Measurements from ENCODE around the gene CARD19. TPM values are rescaled to one million over a fixed set of nuclear protein-coding genes. Genes with fewer than 3 reads are reported as not detected.

The CARD19 gene
- total RNA-seq, 1 experiment from 2014 or later: 63.4 TPM

DNA sequence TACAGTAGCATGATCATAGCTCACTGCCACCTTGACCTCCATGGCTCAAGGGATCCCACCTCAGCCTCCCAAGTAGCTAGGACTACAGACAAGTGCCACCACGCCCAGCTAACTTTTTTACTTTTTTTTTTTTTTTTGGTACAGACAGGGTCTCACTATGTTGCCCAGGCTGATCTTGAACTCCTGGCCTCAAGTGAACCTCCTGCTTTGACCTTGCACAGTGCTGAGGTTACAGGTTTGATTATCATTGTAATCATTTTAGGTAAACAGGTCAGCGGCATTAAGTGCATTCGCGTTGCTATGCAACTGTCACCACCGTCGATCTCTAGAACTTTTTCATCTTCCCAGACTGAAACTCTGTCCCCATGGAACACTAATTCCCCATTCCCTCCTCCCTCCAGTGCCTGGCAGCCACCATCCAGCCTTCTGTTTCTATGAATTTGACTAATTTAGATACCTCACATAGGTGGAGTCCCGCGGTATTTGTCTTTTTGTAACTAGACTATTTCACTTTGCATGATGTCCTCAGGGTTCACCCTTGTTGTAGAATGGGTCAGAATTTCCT is 5.8 kb upstream of the CARD19 start:
- no peaks in the 10 kb centered on the region; the same call in 1 of the 2 replicates for H3K9me3 ChIP-seq (ENCODE audit: control insufficient read depth, insufficient read depth, low read depth, low read length)
- no peaks in the 10 kb centered on the region for H3K27me3 ChIP-seq (ENCODE audit: control insufficient read depth, insufficient read depth, low read length)
- ChIA-PET CTCF (no interaction called here), POLR2A (no interaction called here)
- TF ChIP-seq SIN3A (IDR thresholded peaks at IDR 0.05; ENCODE audit: borderline replicate concordance, insufficient read depth, low read depth, low read length) (no peak), POLR2AphosphoS5 (IDR thresholded peaks at IDR 0.05; ENCODE audit: low read depth, low read length) (no peak), TCF7L2 (IDR thresholded peaks at IDR 0.05; ENCODE audit: low read depth, low read length) (no peak)
- TF ChIP-seq, protein P1, sequence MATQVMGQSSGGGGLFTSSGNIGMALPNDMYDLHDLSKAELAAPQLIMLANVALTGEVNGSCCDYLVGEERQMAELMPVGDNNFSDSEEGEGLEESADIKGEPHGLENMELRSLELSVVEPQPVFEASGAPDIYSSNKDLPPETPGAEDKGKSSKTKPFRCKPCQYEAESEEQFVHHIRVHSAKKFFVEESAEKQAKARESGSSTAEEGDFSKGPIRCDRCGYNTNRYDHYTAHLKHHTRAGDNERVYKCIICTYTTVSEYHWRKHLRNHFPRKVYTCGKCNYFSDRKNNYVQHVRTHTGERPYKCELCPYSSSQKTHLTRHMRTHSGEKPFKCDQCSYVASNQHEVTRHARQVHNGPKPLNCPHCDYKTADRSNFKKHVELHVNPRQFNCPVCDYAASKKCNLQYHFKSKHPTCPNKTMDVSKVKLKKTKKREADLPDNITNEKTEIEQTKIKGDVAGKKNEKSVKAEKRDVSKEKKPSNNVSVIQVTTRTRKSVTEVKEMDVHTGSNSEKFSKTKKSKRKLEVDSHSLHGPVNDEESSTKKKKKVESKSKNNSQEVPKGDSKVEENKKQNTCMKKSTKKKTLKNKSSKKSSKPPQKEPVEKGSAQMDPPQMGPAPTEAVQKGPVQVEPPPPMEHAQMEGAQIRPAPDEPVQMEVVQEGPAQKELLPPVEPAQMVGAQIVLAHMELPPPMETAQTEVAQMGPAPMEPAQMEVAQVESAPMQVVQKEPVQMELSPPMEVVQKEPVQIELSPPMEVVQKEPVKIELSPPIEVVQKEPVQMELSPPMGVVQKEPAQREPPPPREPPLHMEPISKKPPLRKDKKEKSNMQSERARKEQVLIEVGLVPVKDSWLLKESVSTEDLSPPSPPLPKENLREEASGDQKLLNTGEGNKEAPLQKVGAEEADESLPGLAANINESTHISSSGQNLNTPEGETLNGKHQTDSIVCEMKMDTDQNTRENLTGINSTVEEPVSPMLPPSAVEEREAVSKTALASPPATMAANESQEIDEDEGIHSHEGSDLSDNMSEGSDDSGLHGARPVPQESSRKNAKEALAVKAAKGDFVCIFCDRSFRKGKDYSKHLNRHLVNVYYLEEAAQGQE (IDR thresholded peaks at IDR 0.05; ENCODE audit: insufficient read depth in 1 of 2, low read depth in 2 of 2, low read length in 1 of 2): no peak
- TF ChIP-seq, protein P2, sequence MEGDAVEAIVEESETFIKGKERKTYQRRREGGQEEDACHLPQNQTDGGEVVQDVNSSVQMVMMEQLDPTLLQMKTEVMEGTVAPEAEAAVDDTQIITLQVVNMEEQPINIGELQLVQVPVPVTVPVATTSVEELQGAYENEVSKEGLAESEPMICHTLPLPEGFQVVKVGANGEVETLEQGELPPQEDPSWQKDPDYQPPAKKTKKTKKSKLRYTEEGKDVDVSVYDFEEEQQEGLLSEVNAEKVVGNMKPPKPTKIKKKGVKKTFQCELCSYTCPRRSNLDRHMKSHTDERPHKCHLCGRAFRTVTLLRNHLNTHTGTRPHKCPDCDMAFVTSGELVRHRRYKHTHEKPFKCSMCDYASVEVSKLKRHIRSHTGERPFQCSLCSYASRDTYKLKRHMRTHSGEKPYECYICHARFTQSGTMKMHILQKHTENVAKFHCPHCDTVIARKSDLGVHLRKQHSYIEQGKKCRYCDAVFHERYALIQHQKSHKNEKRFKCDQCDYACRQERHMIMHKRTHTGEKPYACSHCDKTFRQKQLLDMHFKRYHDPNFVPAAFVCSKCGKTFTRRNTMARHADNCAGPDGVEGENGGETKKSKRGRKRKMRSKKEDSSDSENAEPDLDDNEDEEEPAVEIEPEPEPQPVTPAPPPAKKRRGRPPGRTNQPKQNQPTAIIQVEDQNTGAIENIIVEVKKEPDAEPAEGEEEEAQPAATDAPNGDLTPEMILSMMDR (IDR thresholded peaks at IDR 0.05): no peak
- no TSS peak for BruUV-seq (replicated peaks)
- no peaks in the 10 kb centered on the region for H3K36me3 ChIP-seq (ENCODE audit: control insufficient read depth, insufficient read depth, low read length)
- in situ Hi-C loops (cut with HindIII; ENCODE audit: low pct_unique_long_range_greater_than_20kb, low sequenced_read_pairs): no loop called here
- intact Hi-C loops (cut with micrococcal nuclease; ENCODE audit: unreplicated experiment): loop anchor here (10.0 kb wide), 1 partner anchor 85 kb away; no protein-coding TSS in a partner anchor
- DNase-seq (ENCODE audit: low read depth, low spot score) (no peak), ATAC-seq (no peak)
- peaks cover 7% of the 10 kb centered on the region for H3K4me1 ChIP-seq (ENCODE audit: control insufficient read depth, insufficient read depth, low read length)
- no peak overlapping the region for H3K27ac ChIP-seq (ENCODE audit: low read length)
- no peak overlapping the region for H3K4me3 ChIP-seq (ENCODE audit: low read depth in 2 of 2, low read length in 2 of 2)

DNA sequence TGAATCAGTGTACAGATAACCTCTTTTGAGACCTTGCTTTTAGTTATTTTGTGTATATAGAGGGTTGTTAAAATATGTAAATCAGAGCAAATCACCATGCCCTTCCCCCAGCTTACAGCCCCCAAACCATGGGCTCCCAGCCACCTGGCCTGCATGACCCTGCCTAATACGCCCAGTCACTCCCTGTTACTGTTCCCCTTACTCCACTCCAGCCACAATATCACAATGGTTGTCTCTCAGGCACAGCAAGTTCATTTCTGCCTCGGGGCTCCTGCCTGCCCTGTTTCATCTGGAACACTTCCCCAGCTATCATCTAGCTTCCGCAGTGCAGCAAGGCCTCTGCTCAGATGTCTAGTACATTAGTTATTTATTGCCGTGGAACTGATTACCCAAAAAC is 5.0 kb upstream of the CARD19 start:
- ATAC-seq (no peak), DNase-seq (ENCODE audit: low read depth, low spot score) (no peak)
- in situ Hi-C loops (cut with HindIII; ENCODE audit: low pct_unique_long_range_greater_than_20kb, low sequenced_read_pairs) (no loop called here), intact Hi-C loops (cut with micrococcal nuclease; ENCODE audit: unreplicated experiment) (loop anchor here (10.0 kb wide), 1 partner anchor 86 kb away; no protein-coding TSS in a partner anchor)
- Histone ChIP-seq H3K4me3 (ENCODE audit: low read depth in 2 of 2, low read length in 2 of 2) (no peak overlapping the region), H3K9me3 (ENCODE audit: control insufficient read depth, insufficient read depth, low read depth, low read length) (no peaks in the 10 kb centered on the region; the same call in 1 of the 2 replicates), H3K36me3 (ENCODE audit: control insufficient read depth, insufficient read depth, low read length) (no peaks in the 10 kb centered on the region), H3K4me1 (ENCODE audit: control insufficient read depth, insufficient read depth, low read length) (peaks cover 7% of the 10 kb centered on the region), H3K27ac (ENCODE audit: low read length) (no peak overlapping the region), H3K27me3 (ENCODE audit: control insufficient read depth, insufficient read depth, low read length) (no peaks in the 10 kb centered on the region)
- TF ChIP-seq SIN3A (IDR thresholded peaks at IDR 0.05; ENCODE audit: borderline replicate concordance, insufficient read depth, low read depth, low read length) (no peak), POLR2AphosphoS5 (IDR thresholded peaks at IDR 0.05; ENCODE audit: low read depth, low read length) (no peak), TCF7L2 (IDR thresholded peaks at IDR 0.05; ENCODE audit: low read depth, low read length) (no peak)
- BruUV-seq (replicated peaks): no TSS peak
- CTCF ChIA-PET: no interaction called here
- POLR2A ChIA-PET: no interaction called here

DNA sequence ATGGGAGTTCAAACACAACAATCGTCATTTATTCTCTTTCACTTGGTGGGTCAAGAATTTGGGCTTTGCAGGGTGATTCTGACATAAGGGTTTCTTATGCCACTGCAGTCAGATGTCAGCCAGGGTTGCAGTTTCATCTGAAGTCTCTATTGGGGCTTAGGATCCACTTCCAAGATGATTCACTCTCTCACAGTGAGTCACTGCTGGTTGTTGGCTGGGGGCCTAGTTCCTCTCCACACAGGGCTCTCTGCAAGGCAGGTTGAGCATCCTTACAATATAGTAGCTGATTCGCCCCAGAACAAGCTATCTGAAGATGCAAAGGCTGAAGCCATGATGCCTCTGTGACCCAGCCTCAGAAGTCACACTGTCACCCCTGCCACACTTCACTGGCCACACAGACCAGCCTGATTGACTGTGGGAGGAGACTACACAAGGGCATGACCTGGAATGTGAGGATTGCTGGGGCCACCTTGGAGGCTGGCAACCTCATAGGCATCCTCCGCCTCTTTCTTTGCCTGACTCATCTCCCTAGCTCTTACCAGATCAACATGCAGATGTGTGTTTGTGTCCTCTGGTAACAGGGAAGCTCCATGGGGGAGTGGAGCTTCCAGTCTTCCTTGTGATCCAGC is 4.5 kb upstream of the CARD19 start:
- POLR2A ChIA-PET: no interaction called here
- no peak overlapping the region for H3K27ac ChIP-seq (ENCODE audit: low read length)
- intact Hi-C loops (cut with micrococcal nuclease; ENCODE audit: unreplicated experiment): loop anchor here (10.0 kb wide), 1 partner anchor 87 kb away; no protein-coding TSS in a partner anchor

More for the DNA sequence above, 4.5 kb upstream of the CARD19 start:
- in situ Hi-C loops (cut with HindIII; ENCODE audit: low pct_unique_long_range_greater_than_20kb, low sequenced_read_pairs): no loop called here
- Histone ChIP-seq H3K4me1 (ENCODE audit: control insufficient read depth, insufficient read depth, low read length) (peaks cover 7% of the 10 kb centered on the region), H3K9me3 (ENCODE audit: control insufficient read depth, insufficient read depth, low read depth, low read length) (no peaks in the 10 kb centered on the region; the same call in 1 of the 2 replicates), H3K27me3 (ENCODE audit: control insufficient read depth, insufficient read depth, low read length) (no peaks in the 10 kb centered on the region), H3K36me3 (ENCODE audit: control insufficient read depth, insufficient read depth, low read length) (no peaks in the 10 kb centered on the region; the same call in 1 of the 2 replicates), H3K4me3 (ENCODE audit: low read depth in 2 of 2, low read length in 2 of 2) (no peak overlapping the region)
- no TSS peak for BruUV-seq (replicated peaks)
- CTCF ChIA-PET: no interaction called here
- ATAC-seq (no peak), DNase-seq (ENCODE audit: low read depth, low spot score) (no peak)
- TF ChIP-seq POLR2AphosphoS5 (IDR thresholded peaks at IDR 0.05; ENCODE audit: low read depth, low read length) (no peak), SIN3A (IDR thresholded peaks at IDR 0.05; ENCODE audit: borderline replicate concordance, insufficient read depth, low read depth, low read length) (no peak), TCF7L2 (IDR thresholded peaks at IDR 0.05; ENCODE audit: low read depth, low read length) (no peak)
- TF ChIP-seq, protein P2 (IDR thresholded peaks at IDR 0.05): no peak
